Lower leg skin (tissue), 4 donors: ENCODE data around the gene TBX5. TPM values are rescaled to one million over a fixed set of nuclear protein-coding genes. Genes with fewer than 3 reads are reported as not detected.

ENCODE experiments used
- DNase-seq, 2 donors: peaks; one replicate each; pipeline ENCODE4 v3.0.0-alpha.2; 2019; ENCODE audit warnings: low spot score in 2 of 2
- H3K4me3 ChIP-seq: fragments of 200-600 bp; sonication (generic); 2 replicates; pipeline ENCODE4 v1.5.1; 2017; ENCODE audit warnings: mild to moderate bottlenecking, low read depth; ENCODE audit not compliant: poor library complexity, severe bottlenecking
- CTCF ChIP-seq, 3 donors: fragments of 450-650 bp; IDR thresholded peaks; one replicate each; pipeline ENCODE4 v1.5.1; 2016; ENCODE audit warnings: antibody characterized with exemption in 3 of 3, mild to moderate bottlenecking in 3 of 3, moderate library complexity in 2 of 3
- POLR2A ChIP-seq, 2 donors: fragments of 450-650 bp; IDR thresholded peaks; one replicate each; pipeline ENCODE4 v1.6.1; 2016 to 2017; ENCODE audit warnings: antibody characterized with exemption in 2 of 2, mild to moderate bottlenecking in 1 of 2, moderate library complexity in 1 of 2
- WGBS, 2 donors: methylation state at CpG; one replicate each; pipeline ENCODE4 v1.1.5; 2018; 5-methylcytosine and 5-hydroxymethylcytosine counted together
- intact Hi-C: fragments of 100-400 bp; cut with DNase I; formaldehyde crosslinking; loops from one replicate; pipeline ENCODE4 v1.15.0; 2023; ENCODE audit warnings: low total_unique reads
- total RNA-seq, 4 donors: library from RNA; depleted of rRNA; stranded (reverse); fragments of >200 nt; gene quantifications; one replicate each; pipeline ENCODE4 v1.1.0, GENCODE V29; 2016

The TBX5 gene
- total RNA-seq, 4 donors from 2014 or later, result 0.65 to 1.2 (median 1.1) TPM; not detected in 1

GRCh38 chr12:114402084-114402717, 3.7 kb downstream of the TBX5 start:
- intact Hi-C loops, result no loop called here
- DNase-seq, result no peak
- 39 to 41% methylated on average over 5 of the region's 5 CpGs for WGBS, 2 donors
- no peak for TF ChIP-seq CTCF (IDR thresholded peaks at IDR 0.05)
- no peak for TF ChIP-seq POLR2A (IDR thresholded peaks at IDR 0.05)
- H3K4me3 ChIP-seq, result no peak overlapping the region

GRCh38 chr12:114401328-114402083, 4.4 kb downstream of the TBX5 start:
- H3K4me3 ChIP-seq, result no peak overlapping the region
- TF ChIP-seq POLR2A (IDR thresholded peaks at IDR 0.05) (no peak), CTCF (IDR thresholded peaks at IDR 0.05) (no peak)
- intact Hi-C loops, result no loop called here
- no peak for DNase-seq
- 16 to 19% methylated on average over 10 of the region's 10 CpGs for WGBS, 2 donors

- no peak overlapping the region for H3K4me3 ChIP-seq
- DNase-seq, result peak in 1 of 2 donors; percentile 89
- WGBS, 2 donors, result 9 to 12% methylated on average over 25 of the region's 25 CpGs
- TF ChIP-seq CTCF (IDR thresholded peaks at IDR 0.05) (no peak), POLR2A (IDR thresholded peaks at IDR 0.05) (no peak)
- intact Hi-C loops, result no loop called here
These were observed 5.0 kb downstream of the TBX5 start for GRCh38 chr12:114400925-114401324.

GRCh38 chr12:114400361-114400811, 5.6 kb downstream of the TBX5 start:
- TF ChIP-seq POLR2A (IDR thresholded peaks at IDR 0.05) (no peak), CTCF (IDR thresholded peaks at IDR 0.05) (no peak)
- H3K4me3 ChIP-seq, result no peak overlapping the region
- intact Hi-C loops, result no loop called here
- DNase-seq, result no peak
- 42 to 48% methylated on average over 31 of the region's 31 CpGs for WGBS, 2 donors

GRCh38 chr12:114399664-114400211, 6.2 kb downstream of the TBX5 start:
- no peak for TF ChIP-seq CTCF (IDR thresholded peaks at IDR 0.05)
- TF ChIP-seq POLR2A (IDR thresholded peaks at IDR 0.05), result no peak

More at GRCh38 chr12:114399664-114400211, 6.2 kb downstream of the TBX5 start:
- intact Hi-C loops, result no loop called here
- 22 to 28% methylated on average over 30 of the region's 30 CpGs for WGBS, 2 donors
- DNase-seq, result no peak
- no peak overlapping the region for H3K4me3 ChIP-seq
